Limb (tissue), 2 donors: ENCODE results near the gene GAA.
A peak's percentile ranks its signal among the peaks of the same experiment; 100 is the strongest.
"Not testable (repeated sequence)": the region's sequence is repeated elsewhere in the genome, so short reads cannot be mapped to it uniquely, and the experiment has no call there.

Source experiments
- DNase-seq, 2 donors: peaks; one replicate each; pipeline ENCODE4 v3.0.0-alpha.2; 2016; ENCODE audit errors: extremely low spot score in 2 of 2

GAA gene

GRCh38 chr17:80145076-80146075 lies 44.0 kb downstream of the GAA start:
- DNase-seq: no peak

- DNase-seq: peak in 1 of 2 donors; percentile 64
These were observed 45.0 kb downstream of the GAA start for GRCh38 chr17:80146121-80147034.

GRCh38 chr17:80147035-80147822 lies 45.8 kb downstream of the GAA start, which contains the start of gene EIF4A3:
TSS of gene EIF4A3 (minus strand) at chr17:80147128. CDS start at chr17:80146961, 167 bp downstream.
- DNase-seq: peak; percentile 96 to 97

- no peak for DNase-seq
These were observed 50.0 kb downstream of the GAA start for GRCh38 chr17:80151333-80151732.

GRCh38 chr17:80152081-80152702 lies 50.8 kb downstream of the GAA start:
- DNase-seq: no peak

GRCh38 chr17:80153004-80153403 lies 51.6 kb downstream of the GAA start:
- DNase-seq: no peak

GRCh38 chr17:80154166-80154565 lies 52.8 kb downstream of the GAA start:
- no peak for DNase-seq

GRCh38 chr17:80155600-80155999 lies 54.2 kb downstream of the GAA start:
- not testable (repeated sequence) for DNase-seq

GRCh38 chr17:80158846-80159245 lies 57.5 kb downstream of the GAA start:
- DNase-seq: no peak

GRCh38 chr17:80160536-80160935 lies 59.2 kb downstream of the GAA start:
- no peak for DNase-seq

- DNase-seq: no peak
These were observed 62.0 kb downstream of the GAA start for GRCh38 chr17:80163336-80163735.

- no peak for DNase-seq
These were observed 62.8 kb downstream of the GAA start for GRCh38 chr17:80164185-80164584.

GRCh38 chr17:80166446-80166845 lies 65.1 kb downstream of the GAA start:
- DNase-seq: no peak

GRCh38 chr17:80168371-80168770 lies 67.0 kb downstream of the GAA start:
- no peak for DNase-seq

- no peak for DNase-seq
These were observed 67.7 kb downstream of the GAA start for GRCh38 chr17:80169107-80169506.
